BE2C (cell line): ENCODE measurements around the gene KCNJ10.

Source experiments
- DNase-seq: peaks from one replicate; pipeline ENCODE4 v3.0.0-alpha.2; 2020
- H3K27me3 ChIP-seq: fragments of 250-450 bp; sonication (Bioruptor Pico); 2 replicates; pipeline ENCODE4 v1.5.1; 2020; ENCODE audit warnings: mild to moderate bottlenecking
- H3K36me3 ChIP-seq: fragments of 250-450 bp; sonication (Bioruptor Pico); 2 replicates; pipeline ENCODE4 v1.5.1; 2020; ENCODE audit warnings: mild to moderate bottlenecking
- H3K4me1 ChIP-seq: fragments of 250-450 bp; sonication (Bioruptor Pico); 2 replicates; pipeline ENCODE4 v1.5.1; 2020
- H3K4me3 ChIP-seq: 2 replicates; pipeline ENCODE4 v1.5.1; 2011; ENCODE audit warnings: low read depth, low read length
- H3K9me3 ChIP-seq: fragments of 250-450 bp; sonication (Bioruptor Pico); 2 replicates; pipeline ENCODE4 v1.5.1; 2020
- CTCF ChIP-seq: IDR thresholded peaks from 2 replicates; pipeline ENCODE4 v1.5.1; 2012; ENCODE audit warnings: mild to moderate bottlenecking, low read depth, low read length

The KCNJ10 gene

GRCh38 chr1:159970932-159971342 lies 99.0 kb downstream of the KCNJ10 start:
- no peak for DNase-seq
- H3K27me3 ChIP-seq = peaks cover 22% of the 10 kb centered on the region
- TF ChIP-seq CTCF = no peak
- H3K4me3 ChIP-seq = no peak overlapping the region
- no peaks in the 10 kb centered on the region for H3K36me3 ChIP-seq
- no peaks in the 10 kb centered on the region for H3K9me3 ChIP-seq
- H3K4me1 ChIP-seq = no peaks in the 10 kb centered on the region

- DNase-seq = no peak
- peaks cover 23% of the 10 kb centered on the region for H3K27me3 ChIP-seq
- H3K9me3 ChIP-seq = no peaks in the 10 kb centered on the region; the same call in 1 of the 2 replicates
- no peaks in the 10 kb centered on the region for H3K4me1 ChIP-seq
- H3K36me3 ChIP-seq = no peaks in the 10 kb centered on the region
- no peak for TF ChIP-seq CTCF
- no peak overlapping the region for H3K4me3 ChIP-seq
Measured at GRCh38 chr1:159968901-159969300, 101.1 kb downstream of the KCNJ10 start.

GRCh38 chr1:159965263-159965662 lies 104.7 kb downstream of the KCNJ10 start:
- H3K4me3 ChIP-seq = no peak overlapping the region
- H3K27me3 ChIP-seq = peaks cover 25% of the 10 kb centered on the region
- no peaks in the 10 kb centered on the region; the same call in 1 of the 2 replicates for H3K9me3 ChIP-seq
- no peak for DNase-seq
- no peaks in the 10 kb centered on the region for H3K4me1 ChIP-seq
- no peak for TF ChIP-seq CTCF
- no peaks in the 10 kb centered on the region for H3K36me3 ChIP-seq

- Histone ChIP-seq H3K36me3 (no peaks in the 10 kb centered on the region), H3K4me1 (no peaks in the 10 kb centered on the region), H3K9me3 (no peaks in the 10 kb centered on the region; the same call in 1 of the 2 replicates), H3K4me3 (no peak overlapping the region), H3K27me3 (peaks cover 25% of the 10 kb centered on the region)
- TF ChIP-seq CTCF = no peak
- DNase-seq = no peak
Measured at GRCh38 chr1:159964144-159964543, 105.8 kb downstream of the KCNJ10 start.

GRCh38 chr1:159962176-159962575 lies 107.8 kb downstream of the KCNJ10 start:
- Histone ChIP-seq H3K4me3 (no peak overlapping the region), H3K27me3 (peaks cover 21% of the 10 kb centered on the region), H3K4me1 (no peaks in the 10 kb centered on the region), H3K9me3 (no peaks in the 10 kb centered on the region; the same call in 1 of the 2 replicates), H3K36me3 (no peaks in the 10 kb centered on the region)
- no peak for DNase-seq
- TF ChIP-seq CTCF = no peak

GRCh38 chr1:159961636-159962035 lies 108.3 kb downstream of the KCNJ10 start:
- H3K4me3 ChIP-seq = no peak overlapping the region
- H3K36me3 ChIP-seq = no peaks in the 10 kb centered on the region

More at GRCh38 chr1:159961636-159962035, 108.3 kb downstream of the KCNJ10 start:
- no peak for TF ChIP-seq CTCF
- no peaks in the 10 kb centered on the region; the same call in 1 of the 2 replicates for H3K9me3 ChIP-seq
- DNase-seq = no peak
- H3K27me3 ChIP-seq = peaks cover 19% of the 10 kb centered on the region
- no peaks in the 10 kb centered on the region for H3K4me1 ChIP-seq
